GM19372 (cell line): ENCODE data around the gene ZNF420.

Source experiments
- ATAC-seq: cut with Tn5 transposase; IDR thresholded peaks from one replicate; pipeline ENCODE4 v1.9.1; 2021; ENCODE audit warnings: mild to moderate bottlenecking, low read depth, moderate library complexity; ENCODE audit not compliant: unreplicated experiment

ZNF420 gene

GRCh38 chr19:37136111-37136510, 57.9 kb downstream of the ZNF420 start:
- ATAC-seq = no peak

GRCh38 chr19:37148214-37148613, 70.0 kb downstream of the ZNF420 start:
- ATAC-seq = no peak

- no peak for ATAC-seq
Measured at GRCh38 chr19:37160153-37160552, 81.9 kb downstream of the ZNF420 start.

- ATAC-seq = no peak
Measured at GRCh38 chr19:37165635-37166034, 87.4 kb downstream of the ZNF420 start.

GRCh38 chr19:37172368-37173366, 94.4 kb downstream of the ZNF420 start, which contains the start of gene ZNF585A:
ZNF585A (minus strand) TSS chr19:37172695; CDS start chr19:37169910, 2,785 bp downstream.
- ATAC-seq = peak; percentile 98
